Fibroblast of pulmonary artery (primary cell): ENCODE measurements around the gene YBX2.
A peak's percentile ranks its signal among the peaks of the same experiment; 100 is the strongest.

Source experiments
- DNase-seq: peaks from one replicate; pipeline ENCODE4 v3.0.0-alpha.2; 2010; ENCODE audit warnings: low read depth
- H3K4me3 ChIP-seq: replicated peaks from 2 replicates; pipeline ENCODE4 v1.5.1; 2011; ENCODE audit warnings: low read depth, mild to moderate bottlenecking, control low read depth, low read length, moderate library complexity
- CTCF ChIP-seq: IDR thresholded peaks from 2 replicates; pipeline ENCODE4 v1.5.1; 2011; ENCODE audit warnings: mild to moderate bottlenecking, control low read depth, low read length, inconsistent platforms; ENCODE audit errors: missing control alignments

The YBX2 gene

GRCh38 chr17:7281074-7281952 is 13.1 kb downstream of the YBX2 start, which contains the start of gene SLC2A4:
TSS of gene SLC2A4 (plus strand) at chr17:7281718. CDS start at chr17:7281935, 217 bp downstream.
- no peak for TF ChIP-seq CTCF
- DNase-seq, result peak; percentile 95
- peak within 1 kb of the TSS; percentile 51 for H3K4me3 ChIP-seq

GRCh38 chr17:7280519-7281073 is 13.8 kb downstream of the YBX2 start:
- peak; percentile 97 for TF ChIP-seq CTCF
- peak overlapping the region; percentile 51 for H3K4me3 ChIP-seq
- DNase-seq, result peak; percentile 84

- H3K4me3 ChIP-seq, result no peak overlapping the region
- no peak for TF ChIP-seq CTCF
- no peak for DNase-seq
These were observed 15.0 kb downstream of the YBX2 start for GRCh38 chr17:7279448-7279847.

GRCh38 chr17:7266784-7267183 is 27.7 kb downstream of the YBX2 start:
- TF ChIP-seq CTCF, result no peak
- DNase-seq, result no peak
- no peak overlapping the region for H3K4me3 ChIP-seq

GRCh38 chr17:7263801-7264078 is 30.7 kb downstream of the YBX2 start:
- H3K4me3 ChIP-seq, result no peak overlapping the region
- DNase-seq, result no peak
- TF ChIP-seq CTCF, result no peak

- peak overlapping the region; percentile 19 for H3K4me3 ChIP-seq
- DNase-seq, result no peak
- no peak for TF ChIP-seq CTCF
These were observed 31.3 kb downstream of the YBX2 start for GRCh38 chr17:7262935-7263800.
